ENCODE data around the gene MYT1. TPM values are rescaled to one million over a fixed set of nuclear protein-coding genes. Genes with fewer than 3 reads are reported as not detected.

MYT1 gene
- 0.08 to 0.35 TPM (median 0.15 TPM) in 5 replicates for total RNA-seq (2022; extraction: Qiagen RNA extraction)

DNA sequence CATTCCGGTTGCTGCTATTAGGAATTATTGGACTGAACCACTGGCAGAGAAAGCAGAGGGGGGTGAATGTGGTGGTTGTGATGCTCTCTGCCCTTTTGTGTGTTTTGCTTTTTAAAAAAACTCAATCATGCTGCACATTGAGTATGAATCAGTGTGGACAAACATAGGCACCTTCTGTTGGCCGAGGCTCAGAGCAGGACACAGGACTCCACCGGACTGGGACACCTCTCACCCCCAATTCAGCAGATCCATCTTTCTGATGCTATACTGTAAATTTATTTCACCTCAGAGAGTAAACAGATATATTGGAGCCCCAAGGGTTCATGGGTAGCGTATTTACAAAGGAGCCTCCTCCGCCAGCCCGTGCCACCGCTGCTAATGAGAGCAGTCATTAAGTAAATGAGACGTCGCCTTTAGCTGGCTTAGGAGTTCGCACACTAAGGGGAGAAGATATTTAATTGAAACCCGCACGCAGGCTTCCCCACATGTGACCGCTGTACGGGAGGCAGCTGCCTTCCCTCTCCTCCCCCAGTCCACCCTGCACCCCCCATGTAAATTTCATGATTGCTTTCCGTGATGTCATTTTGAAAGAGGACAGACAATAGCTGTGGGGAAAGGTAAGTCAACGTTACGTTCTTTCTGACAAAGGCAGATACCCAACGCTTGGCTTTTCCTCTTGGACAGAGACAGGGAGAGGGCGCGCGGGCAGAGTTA is at the start of gene MYT1:
Gene MYT1, plus strand, starts transcription at position 330 of the 714 bp plus-strand sequence. CDS start 34,410 bp downstream, outside the sequence.

DNA sequence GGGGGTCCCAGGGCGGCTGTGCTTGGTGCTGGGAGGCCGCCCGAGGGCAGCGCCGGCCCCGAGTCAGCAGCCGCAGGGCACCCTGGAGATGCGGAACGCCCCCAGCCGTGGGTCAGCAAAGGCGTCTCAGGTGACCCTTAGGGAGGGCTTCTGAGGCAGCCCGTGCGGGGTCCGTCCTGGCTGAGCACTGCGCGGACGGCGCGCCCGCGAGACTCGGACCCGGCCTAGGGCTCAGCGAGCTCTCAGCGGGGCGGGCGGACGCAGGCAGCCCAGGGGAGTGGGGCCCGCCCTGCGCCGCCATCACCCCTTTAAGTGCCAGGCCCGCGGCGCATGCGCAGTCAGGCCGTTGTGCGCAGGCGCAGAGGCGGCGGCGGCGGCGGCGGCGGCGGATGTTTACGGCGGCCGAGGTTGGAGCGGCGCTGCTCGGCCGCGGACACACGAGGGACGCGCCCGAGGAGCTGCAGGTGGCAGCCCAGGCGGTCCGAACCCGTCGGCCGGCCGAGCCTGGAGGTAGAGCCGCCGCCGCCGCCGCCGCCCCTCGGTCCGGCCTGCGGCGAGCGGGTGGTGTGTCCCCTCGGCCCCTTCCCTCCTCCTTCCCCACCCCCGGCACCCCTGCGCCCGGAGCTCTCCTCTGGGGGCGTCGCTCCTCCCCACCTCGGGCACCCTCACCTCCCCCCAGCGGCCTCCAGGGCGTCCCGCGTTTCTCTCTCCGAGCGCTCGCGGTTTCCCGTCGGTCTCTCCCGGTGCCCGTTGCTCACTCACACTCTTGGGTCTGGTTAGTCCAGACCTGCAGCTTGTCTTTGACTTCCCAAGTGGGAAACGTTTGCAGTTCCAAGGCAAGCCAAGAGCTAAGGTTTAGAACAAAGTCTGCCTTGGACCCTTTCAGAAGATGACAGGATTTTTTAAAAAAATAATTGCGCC is 91.4 kb downstream of the MYT1 start, which contains the start of gene PCMTD2:
Gene PCMTD2, plus strand, starts transcription at position 388 of the 921 bp plus-strand sequence. CDS start 4,218 bp downstream, outside the sequence.

Other genes with a start within 250 kb of the MYT1 start
- 25.7 to 34.2 TPM (median 31.7 TPM) in 5 replicates for gene UCKL1, start 208.0 kb upstream of the MYT1 start, total RNA-seq (2022; extraction: Qiagen RNA extraction)
- 10.4 to 12.9 TPM (median 12.1 TPM) in 5 replicates for gene ZNF512B, start 194.5 kb upstream of the MYT1 start, total RNA-seq (2022; extraction: Qiagen RNA extraction)
- gene SAMD10, start 184.8 kb upstream of the MYT1 start, total RNA-seq (2022; extraction: Qiagen RNA extraction), result not detected in 5 replicates
- gene PRPF6, start 183.3 kb upstream of the MYT1 start, total RNA-seq (2022; extraction: Qiagen RNA extraction), result 49.4 to 62.8 TPM (median 53.2 TPM) in 5 replicates
- 0.23 to 0.52 TPM (median 0.32 TPM) in 5 replicates for gene C20orf204, start 128.3 kb upstream of the MYT1 start, total RNA-seq (2022; extraction: Qiagen RNA extraction)
- 1.3 to 2.7 TPM (median 2.3 TPM) in 5 replicates for gene SOX18, start 114.8 kb upstream of the MYT1 start, total RNA-seq (2022; extraction: Qiagen RNA extraction)
- 26.0 to 48.5 TPM (median 44.8 TPM) in 5 replicates for gene TCEA2, start 101.3 kb upstream of the MYT1 start, total RNA-seq (2022; extraction: Qiagen RNA extraction)
- 29.7 to 38.9 TPM (median 36.5 TPM) in 5 replicates for gene RGS19, start 84.9 kb upstream of the MYT1 start, total RNA-seq (2022; extraction: Qiagen RNA extraction)
- 1.0 to 1.7 TPM (median 1.2 TPM) in 5 replicates for gene OPRL1, start 84.4 kb upstream of the MYT1 start, total RNA-seq (2022; extraction: Qiagen RNA extraction)
- gene LKAAEAR1, start 80.1 kb upstream of the MYT1 start, total RNA-seq (2022; extraction: Qiagen RNA extraction), result 0.48 to 2.2 TPM (median 1.8 TPM) in 5 replicates
- gene NPBWR2, start 56.9 kb upstream of the MYT1 start, total RNA-seq (2022; extraction: Qiagen RNA extraction), result not detected in 5 replicates
- 8.6 to 13.4 TPM (median 12.1 TPM) in 5 replicates for gene PCMTD2, start 91.3 kb downstream of the MYT1 start, total RNA-seq (2022; extraction: Qiagen RNA extraction)